GM23338 (cell line): ENCODE measurements around the gene HPS4. TPM values are rescaled to one million over a fixed set of nuclear protein-coding genes. Genes with fewer than 3 reads are reported as not detected.

Source experiments
- ATAC-seq: fragments of 200-7000 bp; cut with Tn5 transposase; 3 replicates; pipeline ENCODE4 v1.9.1; 2020
- DNase-seq: peaks from one replicate; pipeline ENCODE4 v3.0.0-alpha.2; 2015; ENCODE audit warnings: low spot score
- H2AFZ ChIP-seq: fragments of 200-600 bp; sonication (generic); 2 replicates; pipeline ENCODE4 v1.8.0; 2016; ENCODE audit warnings: antibody characterized with exemption, mild to moderate bottlenecking, moderate library complexity
- H3F3A ChIP-seq: fragments of 200-600 bp; sonication (generic); replicated peaks from 2 replicates; pipeline ENCODE4 v1.8.0; 2017; ENCODE audit warnings: antibody characterized with exemption, mixed run types, low read depth
- H3K27ac ChIP-seq: fragments of 200-600 bp; sonication (generic); 2 replicates; pipeline ENCODE4 v1.6.1; 2016; ENCODE audit warnings: low read depth
- H3K27me3 ChIP-seq: fragments of 200-600 bp; sonication (generic); 2 replicates; pipeline ENCODE4 v1.8.0; 2016; ENCODE audit warnings: mild to moderate bottlenecking, mixed run types, moderate library complexity; ENCODE audit not compliant: insufficient read depth
- H3K36me3 ChIP-seq: fragments of 200-600 bp; sonication (generic); 2 replicates; pipeline ENCODE4 v1.8.0; 2016; ENCODE audit warnings: mild to moderate bottlenecking; ENCODE audit not compliant: insufficient read depth
- H3K4me1 ChIP-seq: fragments of 200-600 bp; sonication (generic); 2 replicates; pipeline ENCODE4 v1.8.0; 2016; ENCODE audit warnings: mild to moderate bottlenecking, moderate library complexity; ENCODE audit not compliant: insufficient read depth
- H3K4me2 ChIP-seq: fragments of 200-600 bp; sonication (generic); 2 replicates; pipeline ENCODE4 v1.7.1; 2017; ENCODE audit warnings: mixed run types
- H3K4me3 ChIP-seq: fragments of 200-600 bp; sonication (generic); 2 replicates; pipeline ENCODE4 v1.6.1; 2016; ENCODE audit warnings: mixed run types
- H3K79me2 ChIP-seq: fragments of 200-600 bp; sonication (generic); replicated peaks from 2 replicates; pipeline ENCODE4 v1.8.0; 2017; ENCODE audit warnings: mild to moderate bottlenecking; ENCODE audit not compliant: insufficient read depth
- H3K9me2 ChIP-seq: fragments of 200-600 bp; sonication (generic); 2 replicates; pipeline ENCODE4 v1.8.0; 2017; ENCODE audit not compliant: insufficient read depth
- H4K20me1 ChIP-seq: fragments of 200-600 bp; sonication (generic); replicated peaks from 2 replicates; pipeline ENCODE4 v1.8.0; 2017; ENCODE audit warnings: mild to moderate bottlenecking; ENCODE audit not compliant: insufficient read depth
- H3K27ac Mint-ChIP-seq: 2 replicates; pipeline ENCODE4 v1.8.0; 2020; ENCODE audit warnings: inconsistent platforms, mild to moderate bottlenecking, moderate library complexity, mixed read lengths
- H3K27me3 Mint-ChIP-seq: 3 replicates; pipeline ENCODE4 v1.8.0; 2022; ENCODE audit warnings: low read depth, mild to moderate bottlenecking, moderate library complexity, mixed read lengths, inconsistent platforms; ENCODE audit not compliant: insufficient read depth, poor library complexity
- H3K36me3 Mint-ChIP-seq: 3 replicates; pipeline ENCODE4 v1.8.0; 2021; ENCODE audit warnings: low read depth, mild to moderate bottlenecking, inconsistent platforms, moderate library complexity, mixed read lengths
- H3K4me1 Mint-ChIP-seq: 3 replicates; pipeline ENCODE4 v1.8.0; 2020; ENCODE audit warnings: mild to moderate bottlenecking, inconsistent platforms, mixed read lengths
- H3K4me3 Mint-ChIP-seq: 3 replicates; pipeline ENCODE4 v1.8.0; 2021; ENCODE audit warnings: moderate library complexity, mild to moderate bottlenecking, inconsistent platforms, mixed read lengths
- H3K9me3 Mint-ChIP-seq: 3 replicates; pipeline ENCODE4 v1.8.0; 2020; ENCODE audit warnings: moderate library complexity, mild to moderate bottlenecking, inconsistent platforms, mixed read lengths
- CREB1 ChIP-seq: fragments of 250-450 bp; sonication (Bioruptor Pico); IDR thresholded peaks from 2 replicates; pipeline ENCODE4 v1.5.0; 2020; ENCODE audit warnings: low read depth, mild to moderate bottlenecking, moderate library complexity
- CTCF ChIP-seq, 2 experiments: fragments of 200-600 bp in 1 of 2; sonication (generic) in 1 of 2; conservative IDR thresholded peaks; 2 replicates each; pipeline versions ENCODE4 v1.5.1 to v1.6.1; 2016 to 2017; ENCODE audit warnings: antibody characterized with exemption in 2 of 2, low read depth in 2 of 2, mild to moderate bottlenecking in 2 of 2, moderate library complexity in 1 of 2
- ETS1 ChIP-seq: IDR thresholded peaks from 2 replicates; pipeline ENCODE4 v1.6.1; 2016; ENCODE audit warnings: antibody characterized with exemption
- EZH2phosphoT487 ChIP-seq: fragments of 200-600 bp; sonication (generic); IDR thresholded peaks from one replicate; pipeline ENCODE4 v1.8.1; 2018; ENCODE audit warnings: antibody characterized with exemption; ENCODE audit not compliant: unreplicated experiment
- POLR2AphosphoS5 ChIP-seq: IDR thresholded peaks from 2 replicates; pipeline ENCODE4 v1.6.1; 2016; ENCODE audit warnings: antibody characterized with exemption, low read depth
- REST ChIP-seq: IDR thresholded peaks from one replicate; pipeline ENCODE4 v1.6.1; 2018; ENCODE audit warnings: antibody characterized with exemption; ENCODE audit not compliant: unreplicated experiment
- STAT1 ChIP-seq: IDR thresholded peaks from one replicate; pipeline ENCODE4 v1.6.1; 2016; ENCODE audit warnings: antibody characterized with exemption; ENCODE audit not compliant: unreplicated experiment
- ZNF114 ChIP-seq: fragments of 250-450 bp; sonication (Bioruptor Pico); IDR thresholded peaks from 2 replicates; pipeline ENCODE4 v1.5.0; 2020; ENCODE audit warnings: mild to moderate bottlenecking, moderate library complexity
- ZNF331 ChIP-seq: fragments of 250-450 bp; sonication (Bioruptor Pico); IDR thresholded peaks from 2 replicates; pipeline ENCODE4 v1.5.0; 2020; ENCODE audit warnings: low read depth, mild to moderate bottlenecking, moderate library complexity
- ZNF462 ChIP-seq: fragments of 250-450 bp; sonication (Bioruptor Pico); IDR thresholded peaks from 2 replicates; pipeline ENCODE4 v1.5.0; 2020; ENCODE audit warnings: mild to moderate bottlenecking, moderate library complexity
- polyA plus RNA-seq: library from polyadenylated mRNA; unstranded; fragments of >200 nt; fragmentation: Nextera tagmentation; extraction: Ambion mirVana; gene quantifications from 2 replicates; pipeline ENCODE4 v1.2.1, GENCODE V29; 2016
- total RNA-seq: library from RNA; depleted of rRNA; stranded (reverse); fragments of >200 nt; shearing (Covaris generic); gene quantifications from 2 replicates; pipeline ENCODE4 v1.2.3, GENCODE V29; 2014

HPS4 gene
- total and polyA plus RNA-seq, 2 experiments from 2014 or later: 20.3 to 49.4 TPM

GRCh38 chr22:26463688-26464087, 19.9 kb downstream of the HPS4 start:
- Mint-ChIP-seq H3K4me1 (peaks cover 6% of the 10 kb centered on the region; the same call in 2 of the 3 replicates), H3K27me3 (peaks cover 2% of the 10 kb centered on the region), H3K9me3 (no peaks in the 10 kb centered on the region), H3K4me3 (no peak overlapping the region), H3K27ac (no peak overlapping the region), H3K36me3 (peaks cover 62% of the 10 kb centered on the region)
- Histone ChIP-seq H3K79me2 (peaks cover 15% of the 10 kb centered on the region; the same call in 1 of the 2 replicates), H3K9me2 (no peaks in the 10 kb centered on the region), H3K27me3 (no peaks in the 10 kb centered on the region), H2AFZ (no peak overlapping the region), H3K36me3 (peaks cover 25% of the 10 kb centered on the region), H3K4me3 (no peak overlapping the region), H3K4me1 (no peaks in the 10 kb centered on the region), H3K4me2 (no peak overlapping the region), H3F3A (peaks cover 11% of the 10 kb centered on the region; the same call in 1 of the 2 replicates), H4K20me1 (no peaks in the 10 kb centered on the region; the same call in none of the 2 replicates), H3K27ac (no peak overlapping the region)
- ATAC-seq: no peak
- TF ChIP-seq STAT1 (no peak), POLR2AphosphoS5 (no peak), CTCF (conservative IDR thresholded peaks at IDR 0.05; ENCODE audit: low read depth in 2 of 2) (no peak), ZNF462 (CRISPR knock-in tag) (no peak), CREB1 (CRISPR knock-in tag) (no peak), REST (no peak), EZH2phosphoT487 (no peak), ZNF331 (CRISPR knock-in tag) (no peak), ZNF114 (no peak), ETS1 (no peak)
- DNase-seq: no peak
